IPS-18a (cell line): ENCODE results near the gene PNPLA3.

Experiments
- H3K27ac ChIP-seq: one replicate; pipeline ENCODE4 v1.5.1; 2013; ENCODE audit warnings: low read length
- H3K27me3 ChIP-seq: one replicate; pipeline ENCODE4 v1.6.1; 2013; ENCODE audit warnings: mild to moderate bottlenecking, low read length; ENCODE audit not compliant: control insufficient read depth, insufficient read depth
- H3K36me3 ChIP-seq: one replicate; pipeline ENCODE4 v1.6.1; 2013; ENCODE audit warnings: low read depth, low read length; ENCODE audit not compliant: control insufficient read depth
- H3K4me1 ChIP-seq: one replicate; pipeline ENCODE4 v1.6.1; 2013; ENCODE audit warnings: low read depth, low read length; ENCODE audit not compliant: control insufficient read depth
- H3K4me3 ChIP-seq: one replicate; pipeline ENCODE4 v1.5.1; 2013; ENCODE audit warnings: low read length
- H3K9ac ChIP-seq: one replicate; pipeline ENCODE4 v1.6.1; 2013; ENCODE audit warnings: mild to moderate bottlenecking, low read length, moderate library complexity
- H3K9me3 ChIP-seq: one replicate; pipeline ENCODE4 v1.6.1; 2013; ENCODE audit warnings: low read depth, low read length; ENCODE audit not compliant: control insufficient read depth

Gene PNPLA3

GRCh38 chr22:43928908-43929307 lies 5.3 kb downstream of the PNPLA3 start:
- Histone ChIP-seq H3K27me3 (no peaks in the 10 kb centered on the region), H3K4me1 (peaks cover 16% of the 10 kb centered on the region), H3K9me3 (no peaks in the 10 kb centered on the region), H3K36me3 (peaks cover 57% of the 10 kb centered on the region), H3K9ac (no peak overlapping the region), H3K27ac (no peak overlapping the region), H3K4me3 (no peak overlapping the region)

GRCh38 chr22:43931771-43932170 lies 8.2 kb downstream of the PNPLA3 start:
- H3K9ac ChIP-seq = no peak overlapping the region
- no peak overlapping the region for H3K27ac ChIP-seq
- H3K4me3 ChIP-seq = no peak overlapping the region
- no peaks in the 10 kb centered on the region for H3K27me3 ChIP-seq
- no peaks in the 10 kb centered on the region for H3K4me1 ChIP-seq
- H3K36me3 ChIP-seq = peaks cover 81% of the 10 kb centered on the region
- no peaks in the 10 kb centered on the region for H3K9me3 ChIP-seq

GRCh38 chr22:43941449-43941848 lies 17.8 kb downstream of the PNPLA3 start:
- peaks cover 83% of the 10 kb centered on the region for H3K36me3 ChIP-seq
- no peak overlapping the region for H3K27ac ChIP-seq
- no peaks in the 10 kb centered on the region for H3K27me3 ChIP-seq
- no peaks in the 10 kb centered on the region for H3K9me3 ChIP-seq
- no peak overlapping the region for H3K4me3 ChIP-seq
- H3K9ac ChIP-seq = no peak overlapping the region
- H3K4me1 ChIP-seq = no peaks in the 10 kb centered on the region

GRCh38 chr22:43944670-43945430 lies 21.2 kb downstream of the PNPLA3 start:
- H3K4me3 ChIP-seq = no peak overlapping the region
- no peak overlapping the region for H3K9ac ChIP-seq
- H3K9me3 ChIP-seq = no peaks in the 10 kb centered on the region
- H3K27me3 ChIP-seq = no peaks in the 10 kb centered on the region
- no peak overlapping the region for H3K27ac ChIP-seq
- H3K36me3 ChIP-seq = peaks cover 61% of the 10 kb centered on the region
- no peaks in the 10 kb centered on the region for H3K4me1 ChIP-seq

- H3K27me3 ChIP-seq = no peaks in the 10 kb centered on the region
- no peaks in the 10 kb centered on the region for H3K9me3 ChIP-seq
- peaks cover 52% of the 10 kb centered on the region for H3K36me3 ChIP-seq
- no peaks in the 10 kb centered on the region for H3K4me1 ChIP-seq
- H3K4me3 ChIP-seq = no peak overlapping the region
- no peak overlapping the region for H3K27ac ChIP-seq
- H3K9ac ChIP-seq = no peak overlapping the region
Measured at GRCh38 chr22:43945632-43946383, 22.2 kb downstream of the PNPLA3 start.

- H3K36me3 ChIP-seq = peaks cover 47% of the 10 kb centered on the region
- H3K4me3 ChIP-seq = no peak overlapping the region
- no peak overlapping the region for H3K9ac ChIP-seq
- H3K27me3 ChIP-seq = no peaks in the 10 kb centered on the region
- no peaks in the 10 kb centered on the region for H3K4me1 ChIP-seq
- no peaks in the 10 kb centered on the region for H3K9me3 ChIP-seq
- no peak overlapping the region for H3K27ac ChIP-seq
Measured at GRCh38 chr22:43946384-43946667, 22.7 kb downstream of the PNPLA3 start.

GRCh38 chr22:43948836-43949406 lies 25.3 kb downstream of the PNPLA3 start:
- H3K4me3 ChIP-seq = no peak overlapping the region
- H3K9me3 ChIP-seq = no peaks in the 10 kb centered on the region
- H3K36me3 ChIP-seq = peaks cover 23% of the 10 kb centered on the region
- H3K9ac ChIP-seq = no peak overlapping the region
- no peaks in the 10 kb centered on the region for H3K27me3 ChIP-seq
- H3K27ac ChIP-seq = no peak overlapping the region
- H3K4me1 ChIP-seq = no peaks in the 10 kb centered on the region

- peaks cover 8% of the 10 kb centered on the region for H3K4me1 ChIP-seq
- H3K36me3 ChIP-seq = peaks cover 10% of the 10 kb centered on the region
- no peaks in the 10 kb centered on the region for H3K9me3 ChIP-seq
- H3K9ac ChIP-seq = no peak overlapping the region
- no peak overlapping the region for H3K27ac ChIP-seq
- no peaks in the 10 kb centered on the region for H3K27me3 ChIP-seq
- H3K4me3 ChIP-seq = no peak overlapping the region
Measured at GRCh38 chr22:43951391-43951790, 27.8 kb downstream of the PNPLA3 start.

GRCh38 chr22:43951966-43952365 lies 28.4 kb downstream of the PNPLA3 start:
- Histone ChIP-seq H3K4me1 (peaks cover 14% of the 10 kb centered on the region), H3K9ac (no peak overlapping the region), H3K36me3 (peaks cover 8% of the 10 kb centered on the region), H3K27ac (no peak overlapping the region), H3K9me3 (no peaks in the 10 kb centered on the region), H3K4me3 (no peak overlapping the region), H3K27me3 (no peaks in the 10 kb centered on the region)

GRCh38 chr22:43953988-43954785 lies 30.6 kb downstream of the PNPLA3 start:
- peak overlapping the region; percentile 77 for H3K9ac ChIP-seq
- H3K9me3 ChIP-seq = no peaks in the 10 kb centered on the region
- H3K27ac ChIP-seq = no peak overlapping the region
- H3K27me3 ChIP-seq = no peaks in the 10 kb centered on the region
- H3K4me1 ChIP-seq = peaks cover 14% of the 10 kb centered on the region
- H3K4me3 ChIP-seq = peak overlapping the region; percentile 91
- no peaks in the 10 kb centered on the region for H3K36me3 ChIP-seq
